IMR-90 (cell line): ENCODE measurements around the gene DRD2.

Experiments used
- CHD1 ChIP-seq: IDR thresholded peaks from 2 replicates; pipeline ENCODE4 v1.6.1; 2012; ENCODE audit warnings: low read depth, low read length, improper control_type of control experiment
- MAZ ChIP-seq: IDR thresholded peaks from 2 replicates; pipeline ENCODE4 v1.6.1; 2012; ENCODE audit warnings: low read depth, mild to moderate bottlenecking, low read length, improper control_type of control experiment, moderate library complexity, borderline replicate concordance
- NFE2L2 ChIP-seq: fragments of 150-350 bp; IDR thresholded peaks from 2 replicates; pipeline ENCODE4 v1.6.1; 2016; ENCODE audit warnings: low read depth, mild to moderate bottlenecking, low read length
- POLR2A ChIP-seq: IDR thresholded peaks from 2 replicates; pipeline ENCODE4 v1.6.1; 2012; ENCODE audit warnings: mild to moderate bottlenecking, low read depth, low read length
- RAD21 ChIP-seq: IDR thresholded peaks from 2 replicates; pipeline ENCODE4 v1.6.1; 2012; ENCODE audit warnings: low read length, improper control_type of control experiment
- RCOR1 ChIP-seq: IDR thresholded peaks from 2 replicates; pipeline ENCODE4 v1.6.1; 2012; ENCODE audit warnings: mild to moderate bottlenecking, low read length, improper control_type of control experiment; ENCODE audit not compliant: insufficient replicate concordance
- SMC3 ChIP-seq: fragments of 150-350 bp; IDR thresholded peaks from 2 replicates; pipeline ENCODE4 v1.6.1; 2016; ENCODE audit warnings: low read depth, mild to moderate bottlenecking, antibody characterized with exemption, low read length, moderate library complexity
- TF ChIP-seq, protein P1 (sequence below): conservative IDR thresholded peaks from 2 replicates; pipeline ENCODE4 v1.5.1; 2012; ENCODE audit warnings: mild to moderate bottlenecking, low read depth, low read length, improper control_type of control experiment

- TF ChIP-seq, protein P1, sequence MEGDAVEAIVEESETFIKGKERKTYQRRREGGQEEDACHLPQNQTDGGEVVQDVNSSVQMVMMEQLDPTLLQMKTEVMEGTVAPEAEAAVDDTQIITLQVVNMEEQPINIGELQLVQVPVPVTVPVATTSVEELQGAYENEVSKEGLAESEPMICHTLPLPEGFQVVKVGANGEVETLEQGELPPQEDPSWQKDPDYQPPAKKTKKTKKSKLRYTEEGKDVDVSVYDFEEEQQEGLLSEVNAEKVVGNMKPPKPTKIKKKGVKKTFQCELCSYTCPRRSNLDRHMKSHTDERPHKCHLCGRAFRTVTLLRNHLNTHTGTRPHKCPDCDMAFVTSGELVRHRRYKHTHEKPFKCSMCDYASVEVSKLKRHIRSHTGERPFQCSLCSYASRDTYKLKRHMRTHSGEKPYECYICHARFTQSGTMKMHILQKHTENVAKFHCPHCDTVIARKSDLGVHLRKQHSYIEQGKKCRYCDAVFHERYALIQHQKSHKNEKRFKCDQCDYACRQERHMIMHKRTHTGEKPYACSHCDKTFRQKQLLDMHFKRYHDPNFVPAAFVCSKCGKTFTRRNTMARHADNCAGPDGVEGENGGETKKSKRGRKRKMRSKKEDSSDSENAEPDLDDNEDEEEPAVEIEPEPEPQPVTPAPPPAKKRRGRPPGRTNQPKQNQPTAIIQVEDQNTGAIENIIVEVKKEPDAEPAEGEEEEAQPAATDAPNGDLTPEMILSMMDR, result no peak
- TF ChIP-seq POLR2A, result no peak
- no peak for TF ChIP-seq NFE2L2
- no peak for TF ChIP-seq MAZ
- TF ChIP-seq SMC3, result no peak
- no peak for TF ChIP-seq RAD21
- TF ChIP-seq CHD1, result no peak
- TF ChIP-seq RCOR1, result no peak
These were observed 54.4 kb downstream of the DRD2 start for GRCh38 chr11:113420808-113421207.
